Ishikawa (cell line): ENCODE measurements around the gene AGA.

Experiments
- CEBPB ChIP-seq: IDR thresholded peaks from 2 replicates; pipeline ENCODE4 v1.6.1; 2012
- CREB1 ChIP-seq: IDR thresholded peaks from 2 replicates; pipeline ENCODE4 v1.6.1; 2012; ENCODE audit warnings: low read depth
- EGR1 ChIP-seq: IDR thresholded peaks from 2 replicates; pipeline ENCODE4 v1.6.1; 2012
- EP300 ChIP-seq: IDR thresholded peaks from 2 replicates; pipeline ENCODE4 v1.6.1; 2012; ENCODE audit warnings: borderline replicate concordance
- FOXM1 ChIP-seq: IDR thresholded peaks from 2 replicates; pipeline ENCODE4 v1.6.1; 2012; ENCODE audit warnings: low read depth, borderline replicate concordance
- MAX ChIP-seq: IDR thresholded peaks from 2 replicates; pipeline ENCODE4 v1.6.1; 2012
- NFIC ChIP-seq: IDR thresholded peaks from 2 replicates; pipeline ENCODE4 v1.6.1; 2012
- RAD21 ChIP-seq: IDR thresholded peaks from 2 replicates; pipeline ENCODE4 v1.6.1; 2012; ENCODE audit warnings: low read depth
- TAF1 ChIP-seq: IDR thresholded peaks from 2 replicates; pipeline ENCODE4 v1.6.1; 2012; ENCODE audit warnings: low read depth, mild to moderate bottlenecking
- TCF12 ChIP-seq: IDR thresholded peaks from 2 replicates; pipeline ENCODE4 v1.6.1; 2012; ENCODE audit warnings: low read depth
- TEAD4 ChIP-seq: IDR thresholded peaks from 2 replicates; pipeline ENCODE4 v1.6.1; 2012
- USF1 ChIP-seq: IDR thresholded peaks from 2 replicates; pipeline ENCODE4 v1.6.1; 2012
- YY1 ChIP-seq: IDR thresholded peaks from 2 replicates; pipeline ENCODE4 v1.6.1; 2012; ENCODE audit warnings: low read depth
- ZBTB7A ChIP-seq: IDR thresholded peaks from 2 replicates; pipeline ENCODE4 v1.6.1; 2012; ENCODE audit warnings: low read depth
- TF ChIP-seq, protein P1 (sequence below): IDR thresholded peaks from 2 replicates; pipeline ENCODE4 v1.6.1; 2012; ENCODE audit warnings: low read depth, mild to moderate bottlenecking

Gene AGA

GRCh38 chr4:177487977-177488376 is 45.7 kb upstream of the AGA start:
- TF ChIP-seq EP300, result no peak
- TF ChIP-seq ZBTB7A, result no peak
- no peak for TF ChIP-seq NFIC
- no peak for TF ChIP-seq MAX
- TF ChIP-seq FOXM1, result no peak
- no peak for TF ChIP-seq USF1
- TF ChIP-seq, protein P1, sequence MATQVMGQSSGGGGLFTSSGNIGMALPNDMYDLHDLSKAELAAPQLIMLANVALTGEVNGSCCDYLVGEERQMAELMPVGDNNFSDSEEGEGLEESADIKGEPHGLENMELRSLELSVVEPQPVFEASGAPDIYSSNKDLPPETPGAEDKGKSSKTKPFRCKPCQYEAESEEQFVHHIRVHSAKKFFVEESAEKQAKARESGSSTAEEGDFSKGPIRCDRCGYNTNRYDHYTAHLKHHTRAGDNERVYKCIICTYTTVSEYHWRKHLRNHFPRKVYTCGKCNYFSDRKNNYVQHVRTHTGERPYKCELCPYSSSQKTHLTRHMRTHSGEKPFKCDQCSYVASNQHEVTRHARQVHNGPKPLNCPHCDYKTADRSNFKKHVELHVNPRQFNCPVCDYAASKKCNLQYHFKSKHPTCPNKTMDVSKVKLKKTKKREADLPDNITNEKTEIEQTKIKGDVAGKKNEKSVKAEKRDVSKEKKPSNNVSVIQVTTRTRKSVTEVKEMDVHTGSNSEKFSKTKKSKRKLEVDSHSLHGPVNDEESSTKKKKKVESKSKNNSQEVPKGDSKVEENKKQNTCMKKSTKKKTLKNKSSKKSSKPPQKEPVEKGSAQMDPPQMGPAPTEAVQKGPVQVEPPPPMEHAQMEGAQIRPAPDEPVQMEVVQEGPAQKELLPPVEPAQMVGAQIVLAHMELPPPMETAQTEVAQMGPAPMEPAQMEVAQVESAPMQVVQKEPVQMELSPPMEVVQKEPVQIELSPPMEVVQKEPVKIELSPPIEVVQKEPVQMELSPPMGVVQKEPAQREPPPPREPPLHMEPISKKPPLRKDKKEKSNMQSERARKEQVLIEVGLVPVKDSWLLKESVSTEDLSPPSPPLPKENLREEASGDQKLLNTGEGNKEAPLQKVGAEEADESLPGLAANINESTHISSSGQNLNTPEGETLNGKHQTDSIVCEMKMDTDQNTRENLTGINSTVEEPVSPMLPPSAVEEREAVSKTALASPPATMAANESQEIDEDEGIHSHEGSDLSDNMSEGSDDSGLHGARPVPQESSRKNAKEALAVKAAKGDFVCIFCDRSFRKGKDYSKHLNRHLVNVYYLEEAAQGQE, result no peak
- no peak for TF ChIP-seq EGR1
- TF ChIP-seq RAD21, result no peak
- TF ChIP-seq TEAD4, result no peak
- TF ChIP-seq CREB1, result no peak
- TF ChIP-seq CEBPB, result no peak
- no peak for TF ChIP-seq YY1
- no peak for TF ChIP-seq TCF12
- no peak for TF ChIP-seq TAF1

DNA sequence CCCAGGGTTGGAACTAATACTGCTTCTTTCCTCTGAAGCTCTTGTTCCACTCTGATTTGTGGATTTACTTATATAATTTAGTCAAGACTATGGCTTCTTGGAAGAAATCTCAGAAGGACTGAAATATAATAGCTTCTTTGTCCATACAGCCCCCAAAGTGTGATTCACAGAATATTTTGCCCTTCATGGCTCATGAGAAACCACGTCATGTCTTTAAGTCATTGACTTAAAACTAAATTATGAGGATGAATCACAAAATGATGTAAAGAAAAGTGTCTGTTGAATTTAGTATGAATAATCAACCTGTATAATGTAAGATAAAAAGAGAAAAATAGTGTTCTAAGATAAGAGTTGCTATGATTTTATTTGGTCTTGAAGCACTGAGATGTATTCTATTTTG is 43.3 kb upstream of the AGA start:
- TF ChIP-seq TCF12 (no peak), MAX (no peak), ZBTB7A (no peak), NFIC (no peak), FOXM1 (no peak), TEAD4 (no peak), TAF1 (no peak), RAD21 (no peak), CREB1 (no peak), USF1 (no peak)

- TF ChIP-seq EP300 (no peak), ZBTB7A (no peak), TAF1 (no peak), CREB1 (no peak), EGR1 (no peak), MAX (no peak), USF1 (no peak), NFIC (no peak), TEAD4 (no peak), CEBPB (no peak), RAD21 (no peak), YY1 (no peak), FOXM1 (no peak), TCF12 (no peak)
- TF ChIP-seq, protein P1, result no peak
Measured at GRCh38 chr4:177484613-177485021, 42.4 kb upstream of the AGA start.

DNA sequence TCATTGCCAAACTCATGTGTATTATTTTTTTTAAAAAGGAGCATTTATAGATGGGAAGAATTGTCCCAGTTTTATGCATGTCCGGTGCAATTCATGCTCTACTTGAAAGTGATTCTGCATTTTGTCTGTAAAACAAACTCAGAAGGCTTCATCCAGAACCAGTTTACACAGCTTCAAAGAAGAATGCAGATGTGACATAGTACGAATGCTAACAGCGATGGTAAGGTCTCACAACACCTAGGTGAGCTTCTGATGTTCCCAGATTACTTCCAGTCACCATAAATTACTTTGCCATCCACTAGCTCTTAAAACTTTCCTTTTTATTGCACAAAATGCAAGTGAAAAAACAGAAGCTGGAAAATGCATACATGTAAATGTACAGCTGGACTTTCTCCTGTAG is 41.5 kb upstream of the AGA start:
- no peak for TF ChIP-seq MAX
- no peak for TF ChIP-seq EP300
- TF ChIP-seq TCF12, result no peak
- no peak for TF ChIP-seq NFIC
- TF ChIP-seq FOXM1, result no peak
- no peak for TF ChIP-seq USF1
- TF ChIP-seq TAF1, result no peak
- no peak for TF ChIP-seq EGR1
- TF ChIP-seq CREB1, result no peak
- no peak for TF ChIP-seq RAD21
- no peak for TF ChIP-seq YY1
- TF ChIP-seq CEBPB, result no peak

GRCh38 chr4:177483271-177483670 is 41.0 kb upstream of the AGA start:
- TF ChIP-seq NFIC, result no peak
- TF ChIP-seq, protein P1, result no peak
- no peak for TF ChIP-seq ZBTB7A
- no peak for TF ChIP-seq YY1
- TF ChIP-seq EP300, result no peak
- no peak for TF ChIP-seq TCF12
- no peak for TF ChIP-seq USF1
- TF ChIP-seq FOXM1, result no peak
- no peak for TF ChIP-seq CEBPB
- TF ChIP-seq RAD21, result no peak
- TF ChIP-seq CREB1, result no peak
- no peak for TF ChIP-seq TAF1
- TF ChIP-seq MAX, result no peak
